Activated CD4-positive, alpha-beta T cell treated with anti-CD3 and anti-CD28 coated beads, Interleukin-2, amount 50 U/mL, for 16 hours (primary cell): ENCODE data around the gene SP3.
"Not testable (repeated sequence)": the region's sequence is repeated elsewhere in the genome, so short reads cannot be mapped to it uniquely, and the experiment has no call there.

Source experiments
- DNase-seq: peaks from one replicate; pipeline ENCODE4 v3.0.0-alpha.2; 2020

SP3 gene

DNA sequence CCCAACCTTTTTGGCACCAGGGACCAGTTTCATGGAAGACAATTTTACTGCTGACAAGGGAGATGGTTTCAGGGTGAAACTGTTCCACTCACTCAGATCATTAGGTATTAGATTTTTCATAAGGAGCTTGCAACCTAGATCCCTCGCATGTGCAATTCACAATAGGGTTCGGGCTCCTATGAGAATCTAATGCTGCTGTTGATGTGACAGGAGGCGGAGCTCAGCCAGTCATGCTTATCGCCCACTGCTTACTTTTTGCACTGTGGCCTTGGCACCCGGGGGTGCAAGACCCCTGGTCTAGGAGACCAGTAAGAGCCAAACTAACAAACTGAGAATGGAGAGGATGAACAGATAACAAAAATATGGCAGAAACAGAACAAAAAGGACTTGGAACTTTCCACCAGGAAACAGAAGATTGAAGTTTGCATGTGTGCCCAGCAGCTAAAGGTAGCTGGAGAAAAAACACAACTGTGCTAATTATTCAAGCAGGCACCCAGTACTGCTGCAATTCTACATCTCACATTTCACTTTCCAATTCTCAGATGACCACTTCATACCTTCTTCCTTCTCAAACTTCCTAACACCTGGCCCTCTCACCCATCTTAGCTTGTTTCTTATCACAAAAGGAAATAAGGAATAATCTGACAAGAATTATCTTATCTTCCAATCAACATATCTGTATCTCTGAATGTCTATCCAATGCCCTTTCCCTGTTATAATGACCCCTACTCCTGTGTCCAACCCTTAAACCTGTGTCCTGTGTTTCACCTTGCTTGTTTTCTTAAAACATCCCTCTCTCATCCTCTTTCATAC lies 24.8 kb downstream of the SP3 start:
- no peak for DNase-seq

- no peak for DNase-seq
These were observed 26.3 kb downstream of the SP3 start for GRCh38 chr2:173938700-173939384.

DNA sequence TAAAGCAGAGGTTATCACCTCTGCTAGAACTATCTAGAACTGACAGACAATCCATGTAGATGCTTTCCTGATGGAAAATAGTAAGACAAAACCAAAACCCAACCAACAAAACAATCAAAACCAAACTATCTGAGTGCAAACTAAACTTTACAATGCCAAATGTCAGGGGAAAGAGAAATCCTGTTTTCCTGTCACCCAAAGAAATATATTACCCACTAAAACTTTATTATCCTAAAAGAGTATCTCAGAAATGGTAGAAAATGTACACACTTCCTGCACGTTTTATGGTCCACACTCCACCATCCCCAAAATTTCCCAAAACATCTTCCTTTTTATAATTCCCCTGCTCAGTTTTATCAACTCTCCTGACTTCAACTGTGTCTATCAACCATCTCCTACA lies 29.9 kb downstream of the SP3 start:
- no peak for DNase-seq

DNA sequence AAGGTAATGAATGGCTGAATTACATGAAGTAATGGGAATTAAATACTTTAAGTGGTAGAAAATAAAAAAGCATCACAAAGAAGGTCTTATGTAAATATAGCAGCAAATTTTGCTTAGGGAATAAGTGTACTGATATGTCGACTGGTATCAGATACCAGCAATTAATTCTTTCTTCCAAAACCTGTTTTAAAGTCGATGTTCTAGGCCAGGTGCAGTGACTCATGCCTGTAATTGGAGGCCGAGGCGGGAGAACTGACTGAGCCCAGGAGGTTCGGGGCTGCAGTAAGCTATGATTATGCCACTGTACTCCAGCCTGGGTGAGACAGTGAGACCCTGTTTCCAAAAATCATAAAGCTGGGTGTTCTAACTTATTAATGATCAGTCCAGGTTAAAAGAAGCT lies 30.3 kb downstream of the SP3 start:
- DNase-seq = no peak

- DNase-seq = no peak
These were observed 33.4 kb downstream of the SP3 start for GRCh38 chr2:173931751-173932150.

GRCh38 chr2:173929441-173929840 lies 35.7 kb downstream of the SP3 start:
- DNase-seq = no peak

GRCh38 chr2:173926875-173927274 lies 38.3 kb downstream of the SP3 start:
- no peak for DNase-seq

GRCh38 chr2:173924285-173924684 lies 40.9 kb downstream of the SP3 start:
- DNase-seq = no peak

DNA sequence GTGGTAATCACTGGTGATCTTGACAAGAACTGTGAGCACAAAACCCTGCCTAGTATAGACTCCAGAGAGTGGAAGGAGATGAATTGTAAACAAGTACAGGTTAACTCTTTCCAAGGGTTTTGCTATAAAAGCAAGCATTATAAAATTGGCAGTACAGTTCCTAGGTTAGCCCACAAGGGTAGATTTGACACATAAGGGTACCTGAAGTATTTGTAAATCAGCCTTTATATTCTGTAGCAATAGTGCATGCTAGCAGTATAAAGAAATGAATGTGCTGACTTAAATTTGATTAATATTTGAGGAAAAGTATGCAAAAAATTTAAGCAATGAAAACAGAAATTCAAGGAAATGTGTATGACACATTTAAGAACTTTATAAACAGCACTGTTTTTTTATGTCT lies 42.4 kb downstream of the SP3 start:
- DNase-seq = no peak

GRCh38 chr2:173922068-173922467 lies 43.1 kb downstream of the SP3 start:
- no peak for DNase-seq

GRCh38 chr2:173914055-173914927 lies 50.9 kb downstream of the SP3 start:
- no peak for DNase-seq

DNA sequence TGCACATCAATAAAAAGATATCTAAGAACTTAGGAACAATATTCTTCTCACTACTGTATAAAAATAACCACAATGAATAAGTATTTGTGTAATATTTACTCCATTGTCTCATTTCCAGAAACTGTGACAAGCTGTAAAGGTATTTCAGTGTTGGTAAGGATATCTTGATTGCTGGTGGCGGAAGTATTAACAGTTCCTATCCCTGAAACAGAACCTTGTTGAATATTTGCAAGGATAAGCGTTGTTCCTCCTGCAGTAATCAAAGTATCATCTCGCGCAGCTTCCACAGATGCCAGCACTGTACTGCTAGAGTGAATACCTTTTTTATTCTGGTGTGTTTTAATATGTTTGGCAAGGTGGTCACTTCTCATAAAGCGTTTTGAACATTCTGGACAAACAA lies 55.3 kb downstream of the SP3 start:
- DNase-seq = no peak

DNA sequence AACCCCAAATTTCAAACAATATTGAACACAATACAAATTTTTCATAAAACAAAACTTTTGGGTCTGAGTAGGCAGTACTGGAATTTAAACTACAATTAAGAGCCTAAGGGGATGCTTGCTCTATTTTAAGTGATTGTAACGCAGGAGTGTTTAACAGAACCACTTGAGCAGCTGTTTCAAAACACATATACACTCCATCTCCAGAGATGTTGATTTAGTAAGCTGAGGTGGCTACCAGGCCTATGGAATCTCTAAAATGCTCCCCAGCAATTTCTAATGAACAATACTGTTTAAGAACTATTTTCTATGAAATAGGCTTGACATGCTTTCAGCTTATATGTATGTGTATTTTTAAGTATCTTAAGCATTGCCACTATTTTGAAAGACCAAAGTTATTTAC lies 58.5 kb downstream of the SP3 start:
- no peak for DNase-seq

DNA sequence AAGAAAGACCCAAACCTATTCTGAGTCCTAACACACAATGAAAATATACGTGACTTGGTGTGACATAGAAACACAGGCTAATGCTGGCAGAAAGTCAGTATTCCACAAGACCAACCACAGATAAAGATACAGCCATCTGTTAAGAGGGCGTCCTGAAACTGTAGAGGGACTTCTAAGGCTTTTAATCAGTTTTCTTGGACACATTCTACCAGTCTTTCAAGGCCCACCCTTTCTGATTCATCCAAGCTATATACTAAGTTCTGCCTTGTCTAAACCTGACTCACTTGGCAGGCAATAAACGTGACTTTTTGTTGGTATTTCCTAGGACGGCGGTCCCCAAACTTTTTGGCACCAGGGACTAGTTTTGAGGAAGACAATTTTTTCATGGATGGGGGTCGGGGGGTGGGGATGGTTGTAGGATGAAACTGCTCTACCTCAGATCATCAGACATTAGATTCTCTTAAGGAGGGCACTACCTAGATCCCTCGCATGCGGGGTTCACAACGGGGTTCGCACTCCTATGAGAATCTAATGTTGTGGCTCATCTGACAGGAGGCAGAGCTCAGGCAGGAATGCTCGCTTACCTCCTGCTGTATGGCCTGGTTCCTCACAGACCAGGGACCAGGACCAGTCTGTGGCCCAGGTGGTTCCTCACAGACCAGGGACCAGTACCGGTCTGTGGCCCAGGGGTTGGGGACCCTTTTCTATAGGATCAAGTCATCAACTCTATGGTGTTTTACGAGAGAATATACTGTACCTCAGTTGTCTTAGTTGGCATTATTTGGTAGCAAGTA lies 61.4 kb downstream of the SP3 start:
- no peak for DNase-seq

GRCh38 chr2:173898996-173899395 lies 66.2 kb downstream of the SP3 start:
- DNase-seq = no peak

DNA sequence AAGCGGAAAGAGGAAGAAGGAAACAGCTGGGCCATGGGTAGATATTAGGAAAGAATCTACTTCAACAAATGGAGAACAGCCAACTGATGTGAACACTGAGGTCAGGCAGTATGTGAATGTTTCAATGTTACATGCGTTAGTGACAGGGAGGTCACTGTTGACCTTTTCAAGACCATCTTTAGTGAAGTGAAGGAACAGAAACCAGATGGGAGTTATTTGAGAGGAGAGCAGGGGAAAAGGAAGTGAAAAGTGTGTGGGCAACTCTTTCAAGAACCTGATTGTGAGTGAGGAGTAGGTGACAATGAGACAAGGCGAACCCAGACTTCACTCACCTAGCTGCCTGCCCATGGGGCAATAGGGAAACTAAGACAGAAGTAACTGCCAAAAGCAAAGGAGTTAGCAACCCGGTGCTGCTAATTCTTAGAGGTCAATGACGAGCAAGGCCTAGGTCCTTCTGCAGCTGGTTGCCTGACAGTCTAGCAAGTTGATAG lies 67.0 kb downstream of the SP3 start:
- DNase-seq = no peak

- DNase-seq = no peak
These were observed 68.4 kb downstream of the SP3 start for GRCh38 chr2:173896755-173897154.

- DNase-seq = no peak
These were observed 72.8 kb downstream of the SP3 start for GRCh38 chr2:173892341-173892740.

DNA sequence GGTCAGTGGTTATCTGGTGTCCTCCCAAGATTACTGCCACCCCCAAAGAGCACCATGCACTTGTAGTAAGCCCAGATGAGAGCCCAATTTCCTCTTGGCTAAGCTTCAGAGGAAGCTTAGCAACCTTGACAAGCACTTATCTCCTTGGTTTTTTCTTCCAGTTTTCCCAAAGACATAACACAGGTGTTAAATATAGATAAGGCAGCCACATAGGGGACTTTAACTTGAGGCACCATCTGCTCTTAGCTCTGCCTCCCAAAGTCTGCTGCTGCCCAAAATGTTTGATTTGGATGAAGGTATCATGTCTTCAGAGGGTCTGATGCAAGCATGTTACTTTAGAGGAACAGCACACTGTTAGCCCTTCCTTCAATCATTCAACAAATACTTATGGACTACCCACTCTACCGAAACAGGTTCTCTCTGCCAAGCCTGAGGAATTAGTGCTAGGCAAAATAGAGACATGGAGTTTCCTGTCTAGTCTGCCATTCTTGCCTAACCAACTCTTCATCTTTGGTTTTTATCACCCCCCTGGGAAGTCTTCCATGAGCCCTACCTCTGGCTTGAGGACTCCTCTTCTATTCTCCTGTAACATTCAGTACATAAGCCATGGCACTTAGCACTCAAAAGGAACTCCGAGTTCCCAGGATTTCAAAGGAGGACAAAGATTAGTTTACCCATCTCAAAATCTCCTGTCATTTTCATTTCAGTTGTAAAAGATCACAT lies 73.7 kb downstream of the SP3 start:
- no peak for DNase-seq

- not testable (repeated sequence) for DNase-seq
These were observed 75.7 kb downstream of the SP3 start for GRCh38 chr2:173889464-173889863.

- DNase-seq = no peak
These were observed 78.6 kb downstream of the SP3 start for GRCh38 chr2:173886613-173887012.
